GM21367 (cell line): ENCODE data around the gene IQSEC1.

Experiments used
- ATAC-seq: cut with Tn5 transposase; IDR thresholded peaks from one replicate; pipeline ENCODE4 v1.9.1; 2021; ENCODE audit not compliant: unreplicated experiment

Gene IQSEC1

DNA sequence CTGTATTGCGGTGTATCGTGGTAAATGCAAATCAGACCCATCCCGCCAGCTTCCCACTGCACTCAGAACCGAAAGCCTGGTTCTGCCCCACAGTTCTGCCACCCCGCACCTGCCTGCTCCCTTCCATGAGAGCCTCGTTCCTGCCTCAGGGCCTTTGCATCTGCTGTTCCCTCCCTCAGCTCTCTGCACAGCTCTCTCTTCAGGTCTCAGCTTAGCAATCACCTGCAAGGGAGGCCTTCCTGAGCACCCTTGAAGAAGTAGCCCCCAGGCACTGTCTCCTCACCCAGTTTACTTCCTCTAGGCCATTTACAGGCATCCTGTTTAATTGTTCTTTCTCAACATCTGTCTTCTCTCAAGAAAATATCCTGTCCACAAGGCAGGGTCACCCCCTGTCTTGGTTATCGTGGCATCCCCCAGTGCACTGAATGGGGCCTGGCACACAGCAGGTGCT, 13.3 kb upstream of the IQSEC1 start:
- no peak for ATAC-seq

- no peak for ATAC-seq
These were observed 12.6 kb upstream of the IQSEC1 start for GRCh38 chr3:13085846-13086179.

GRCh38 chr3:13085081-13085845, 12.0 kb upstream of the IQSEC1 start:
- no peak for ATAC-seq

- ATAC-seq = peak; percentile 40
These were observed 10.7 kb upstream of the IQSEC1 start for GRCh38 chr3:13083898-13084297.

DNA sequence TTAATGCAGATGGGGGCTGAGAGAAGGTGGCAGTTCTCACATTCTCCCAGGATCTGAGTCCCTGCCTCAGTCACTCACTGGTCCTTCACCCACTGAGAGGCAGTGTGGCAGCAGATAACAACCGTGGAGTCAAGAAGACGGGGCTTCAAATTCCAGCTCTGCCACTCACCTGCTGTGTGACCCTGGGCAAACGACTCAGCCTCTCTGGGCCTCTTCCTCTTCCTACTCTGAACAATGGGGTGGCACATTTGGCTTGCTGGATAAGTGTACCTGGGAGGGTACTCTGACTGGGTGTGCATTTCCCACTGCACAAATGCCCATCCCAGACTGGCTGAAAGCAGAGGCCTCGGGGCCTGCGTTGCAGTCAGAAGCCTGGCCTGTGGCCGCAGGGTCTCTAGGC, 10.0 kb upstream of the IQSEC1 start:
- ATAC-seq = no peak

GRCh38 chr3:13082677-13083076, 9.4 kb upstream of the IQSEC1 start:
- ATAC-seq = no peak

GRCh38 chr3:13081603-13082360, 8.6 kb upstream of the IQSEC1 start:
- no peak for ATAC-seq

- no peak for ATAC-seq
These were observed 7.4 kb upstream of the IQSEC1 start for GRCh38 chr3:13080591-13080990.

DNA sequence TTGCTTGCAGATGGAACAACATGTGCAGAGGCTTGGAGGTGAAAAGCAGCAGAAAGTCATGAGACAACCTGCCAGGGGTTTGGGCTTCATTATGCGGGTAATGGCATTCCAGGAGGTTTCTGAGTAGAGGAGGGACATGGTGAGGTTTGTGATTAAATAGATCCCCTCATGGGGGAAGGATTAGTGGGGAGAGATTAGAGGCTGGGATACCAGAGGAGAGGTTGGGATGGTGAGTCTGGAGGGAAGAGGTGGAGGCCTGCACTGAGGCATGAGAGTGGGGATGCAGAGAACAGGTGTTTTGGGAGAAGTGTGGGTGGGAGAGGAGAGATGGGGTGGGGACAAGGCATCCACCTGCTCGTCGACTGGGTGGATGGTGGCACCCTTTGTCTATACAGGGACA, 6.8 kb upstream of the IQSEC1 start:
- no peak for ATAC-seq

- ATAC-seq = no peak
These were observed 6.3 kb upstream of the IQSEC1 start for GRCh38 chr3:13079510-13079909.

DNA sequence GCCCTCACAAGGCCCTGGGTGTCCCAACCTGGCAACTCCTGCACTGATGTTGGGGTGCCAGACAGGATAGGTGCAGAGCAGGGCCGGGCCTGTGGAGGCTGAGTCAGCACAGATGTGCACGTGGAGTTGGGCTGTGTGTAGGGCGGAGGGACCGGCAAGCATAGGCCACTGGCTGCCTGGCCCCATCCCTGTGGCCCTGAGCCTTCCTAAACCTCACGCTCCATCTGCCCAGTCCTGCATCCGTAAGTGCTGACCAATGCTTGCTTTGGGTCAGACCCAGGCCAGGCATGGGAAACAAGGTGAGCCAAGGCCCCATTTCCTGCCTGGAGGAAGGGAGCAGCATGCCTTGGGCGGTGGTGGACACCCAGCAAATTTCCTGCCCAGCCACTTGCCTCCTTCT, 5.8 kb upstream of the IQSEC1 start:
- no peak for ATAC-seq

- no peak for ATAC-seq
These were observed 5.1 kb upstream of the IQSEC1 start for GRCh38 chr3:13078163-13078905.

DNA sequence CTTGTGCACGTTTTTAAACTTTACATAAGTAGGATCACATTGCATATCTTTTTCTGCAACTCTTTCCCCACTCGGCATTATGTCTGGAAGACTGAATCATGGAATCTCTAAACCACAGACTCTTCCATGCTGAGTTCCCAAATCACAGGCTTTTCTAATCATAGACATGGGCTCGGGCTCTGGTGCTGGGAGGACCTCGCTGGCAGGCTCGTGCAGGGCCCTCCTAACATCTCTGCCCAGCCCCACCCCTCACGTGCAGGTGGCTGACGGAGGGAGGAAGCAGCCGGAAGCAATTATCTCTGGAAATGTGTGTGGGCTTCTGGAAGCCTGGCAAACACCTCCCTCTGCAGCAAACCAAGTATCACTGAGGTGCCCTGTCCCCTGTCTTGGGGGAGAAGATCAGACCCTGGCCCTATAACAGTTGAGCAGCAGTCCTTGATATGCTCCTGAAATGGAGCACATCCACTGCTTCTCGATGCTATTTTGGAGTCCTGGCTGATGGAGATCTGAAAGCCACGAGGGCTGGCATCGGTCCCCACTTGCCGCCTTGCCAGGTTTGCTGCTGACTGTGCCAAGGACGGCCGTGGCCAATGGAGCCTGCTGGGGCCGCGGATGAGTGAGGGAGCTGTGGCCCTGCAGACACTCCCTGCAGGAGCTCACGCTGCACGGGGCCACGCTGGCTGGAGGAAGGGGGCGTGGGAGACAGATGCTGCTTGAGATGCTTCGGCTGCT, 4.4 kb upstream of the IQSEC1 start:
- ATAC-seq = no peak

DNA sequence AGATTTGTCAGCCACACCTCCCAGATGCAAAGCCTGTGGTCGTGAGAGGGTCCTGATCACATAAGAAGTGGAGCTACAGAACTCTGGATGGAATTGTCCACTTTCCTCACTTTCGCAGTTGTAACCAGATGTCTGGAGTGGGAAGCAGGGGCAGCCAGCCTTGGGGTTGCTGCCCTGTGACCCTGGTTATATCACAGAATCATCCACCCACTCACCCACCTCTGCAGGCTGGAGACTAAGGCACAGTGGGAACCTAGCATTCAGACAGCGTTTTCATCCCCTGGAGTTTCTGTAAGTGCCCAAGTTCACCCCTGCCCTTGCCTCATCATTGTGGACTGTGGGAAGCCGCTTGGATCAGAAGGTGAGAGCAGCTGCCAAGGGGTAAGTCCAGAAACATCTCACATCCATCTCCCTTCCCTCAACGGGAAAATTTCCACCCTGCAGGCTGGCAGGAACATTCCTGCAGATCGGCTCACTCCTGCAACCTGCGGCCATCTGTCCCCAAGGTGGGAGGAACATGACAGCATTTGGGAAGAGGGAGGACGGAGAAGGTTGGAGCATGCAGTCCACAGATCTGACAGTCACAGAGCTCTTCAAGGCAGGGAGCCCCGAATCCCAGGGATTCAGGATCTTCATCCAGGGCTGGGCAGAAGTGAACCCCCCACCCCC, 2.9 kb upstream of the IQSEC1 start:
- no peak for ATAC-seq

GRCh38 chr3:13075318-13075717, 2.1 kb upstream of the IQSEC1 start:
- ATAC-seq = no peak

DNA sequence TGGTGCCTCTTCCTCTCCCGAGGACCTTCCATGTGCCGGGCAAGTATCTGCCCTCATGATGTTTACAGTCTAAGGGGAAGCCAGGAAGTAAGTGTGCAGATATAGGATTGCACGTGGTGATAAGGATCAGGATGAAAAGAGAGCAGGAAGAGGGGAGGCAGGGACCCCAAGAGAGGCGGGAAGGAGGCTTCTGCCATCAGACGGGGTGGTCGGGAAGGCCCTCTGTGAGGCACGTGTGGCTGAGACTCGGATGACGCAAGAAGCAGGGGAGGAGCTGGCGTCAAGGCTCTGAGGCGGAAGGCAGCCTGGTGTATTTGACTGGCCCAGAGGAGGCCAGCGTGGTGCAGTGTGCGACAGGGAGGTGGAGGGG, 762 bp upstream of the IQSEC1 start:
- ATAC-seq = no peak

DNA sequence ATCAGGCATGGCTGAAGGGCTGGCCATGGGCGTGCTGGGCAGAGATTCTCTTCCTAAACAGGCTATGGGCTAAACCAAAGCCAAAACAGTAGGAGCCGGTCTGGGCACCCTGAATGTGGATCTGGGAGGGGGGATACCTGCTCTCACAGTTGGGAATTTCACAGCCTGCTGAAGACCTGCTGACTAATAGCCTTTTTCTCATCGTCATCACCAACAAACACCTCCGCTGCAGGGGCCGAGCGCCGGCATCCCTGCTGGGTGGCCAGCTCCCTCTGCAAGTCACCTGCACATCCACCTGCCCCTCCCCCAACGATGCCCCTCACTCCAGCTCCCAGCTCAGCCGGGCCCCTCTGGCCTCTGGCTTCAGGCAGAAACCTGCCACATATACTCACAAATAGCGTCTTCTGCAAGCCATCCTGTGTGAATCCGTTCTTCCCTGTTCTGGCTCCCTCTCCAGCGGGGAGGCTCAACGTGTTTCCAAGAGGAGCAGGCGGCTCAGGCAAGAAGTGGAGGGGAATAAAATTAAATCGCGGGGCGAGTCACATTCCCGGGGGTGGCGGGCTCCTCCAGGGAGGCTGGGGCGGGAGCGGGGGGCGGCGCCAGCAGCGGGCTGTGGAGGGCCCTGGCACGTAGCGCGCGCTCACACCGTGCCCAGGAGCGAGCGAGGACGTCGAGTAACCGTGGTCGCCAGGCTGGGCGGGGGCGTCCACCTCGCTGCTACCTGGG, 466 bp downstream of the IQSEC1 start:
- no peak for ATAC-seq

DNA sequence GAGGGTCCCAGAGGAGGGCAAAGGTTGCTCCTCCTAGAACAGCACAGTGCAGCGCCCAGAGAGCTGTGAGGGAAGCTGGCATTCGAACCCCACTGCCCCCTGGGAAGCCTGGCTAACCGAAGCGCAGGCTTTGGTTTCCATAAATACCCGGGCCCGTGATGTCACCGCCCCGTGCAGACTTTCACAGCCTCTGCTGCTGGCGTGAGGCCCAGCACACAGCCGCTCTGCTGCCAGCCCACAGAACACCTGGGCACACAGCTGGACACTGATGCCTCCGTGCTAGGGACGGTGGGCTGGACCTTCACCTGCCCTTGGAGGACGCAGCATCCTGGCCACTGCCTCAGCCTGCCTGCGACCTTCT, 1.0 kb downstream of the IQSEC1 start:
- peak; percentile 37 for ATAC-seq

DNA sequence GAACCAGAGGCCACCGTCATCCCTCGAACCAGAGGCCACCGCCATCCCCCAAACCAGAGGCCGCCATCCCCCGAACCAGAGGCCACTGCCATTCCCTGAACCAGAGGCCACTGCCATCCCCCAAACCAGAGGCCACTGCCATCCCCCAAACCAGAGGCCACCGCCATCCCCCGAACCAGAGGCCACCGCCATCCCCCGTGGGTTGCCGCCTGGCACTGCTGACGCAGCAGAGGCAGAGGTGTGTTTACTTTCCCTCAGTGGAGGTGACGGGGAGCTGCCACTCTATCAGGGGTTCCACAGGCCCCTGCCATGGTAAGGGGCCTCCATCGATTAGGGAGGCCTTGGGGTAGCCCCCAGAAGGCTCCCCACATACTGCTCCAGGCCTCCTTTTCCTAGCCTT, 1.5 kb downstream of the IQSEC1 start:
- no peak for ATAC-seq

DNA sequence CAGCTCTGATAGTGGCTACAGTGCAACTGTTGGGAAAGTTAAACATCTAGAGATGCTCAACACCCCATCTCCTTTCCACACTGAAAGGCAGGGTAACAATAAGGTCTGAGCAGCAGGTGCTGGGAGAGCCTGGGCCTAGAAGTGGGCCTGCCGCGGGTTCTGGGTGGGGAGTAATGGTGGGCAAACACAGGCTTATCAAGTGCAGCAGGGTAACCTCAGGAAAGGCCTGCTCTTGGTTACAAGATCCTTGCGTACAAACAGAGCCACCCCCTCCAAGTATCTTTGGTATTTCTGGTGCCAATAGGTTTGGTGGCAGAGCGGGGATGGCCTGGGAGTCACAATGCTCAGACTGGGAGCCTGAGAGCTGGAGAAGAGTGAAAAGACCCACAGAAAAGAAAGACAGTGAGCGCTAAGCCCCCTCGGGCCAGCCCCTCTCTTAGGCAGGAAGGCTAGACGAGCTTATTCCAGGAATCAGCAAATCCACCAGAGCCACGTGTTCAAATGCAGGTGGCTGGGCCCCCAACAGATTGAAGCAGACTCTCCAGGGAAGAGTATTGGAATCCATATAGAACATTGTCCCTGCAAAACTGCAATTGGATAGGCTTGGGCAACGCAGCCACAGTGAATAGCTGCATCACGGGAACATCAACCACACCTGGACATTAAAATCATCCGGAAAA, 2.7 kb downstream of the IQSEC1 start:
- no peak for ATAC-seq
